ENCODE measurements around the gene GPBP1. TPM values are rescaled to one million over a fixed set of nuclear protein-coding genes. Genes with fewer than 3 reads are reported as not detected.
"Not testable (repeated sequence)": the region's sequence is repeated elsewhere in the genome, so short reads cannot be mapped to it uniquely, and the experiment has no call there.

The GPBP1 gene
- total RNA-seq, 1 donor from 2014 or later: 40.3 TPM

GRCh38 chr5:57177479-57178156 lies 3.8 kb downstream of the GPBP1 start:
- DNase-seq (ENCODE audit: low read depth in 2 of 2): no peak

GRCh38 chr5:57178238-57178637 lies 4.4 kb downstream of the GPBP1 start:
- DNase-seq (ENCODE audit: low read depth in 2 of 2): peak in 1 of 2 donors; percentile 30

- no peak for DNase-seq (ENCODE audit: low read depth in 2 of 2)
Measured at GRCh38 chr5:57179262-57180200, 5.7 kb downstream of the GPBP1 start.

GRCh38 chr5:57181154-57181553 lies 7.3 kb downstream of the GPBP1 start:
- no peak for DNase-seq (ENCODE audit: low read depth in 2 of 2)

GRCh38 chr5:57184322-57184721 lies 10.5 kb downstream of the GPBP1 start:
- no peak for DNase-seq (ENCODE audit: low read depth in 2 of 2)

- no peak for DNase-seq (ENCODE audit: low read depth in 2 of 2)
Measured at GRCh38 chr5:57185313-57185712, 11.5 kb downstream of the GPBP1 start.

- no peak for DNase-seq (ENCODE audit: low read depth in 2 of 2)
Measured at GRCh38 chr5:57186194-57186593, 12.3 kb downstream of the GPBP1 start.

- DNase-seq (ENCODE audit: low read depth in 2 of 2): not testable (repeated sequence)
Measured at GRCh38 chr5:57187977-57188376, 14.1 kb downstream of the GPBP1 start.

- no peak for DNase-seq (ENCODE audit: low read depth in 2 of 2)
Measured at GRCh38 chr5:57189515-57189914, 15.7 kb downstream of the GPBP1 start.

GRCh38 chr5:57190593-57190992 lies 16.7 kb downstream of the GPBP1 start:
- DNase-seq (ENCODE audit: low read depth in 2 of 2): no peak

GRCh38 chr5:57191163-57191562 lies 17.3 kb downstream of the GPBP1 start:
- no peak for DNase-seq (ENCODE audit: low read depth in 2 of 2)

- DNase-seq (ENCODE audit: low read depth in 2 of 2): no peak
Measured at GRCh38 chr5:57191986-57192385, 18.1 kb downstream of the GPBP1 start.

GRCh38 chr5:57192832-57193231 lies 19.0 kb downstream of the GPBP1 start:
- DNase-seq (ENCODE audit: low read depth in 2 of 2): not testable (repeated sequence)

- DNase-seq (ENCODE audit: low read depth in 2 of 2): no peak
Measured at GRCh38 chr5:57193757-57194413, 20.0 kb downstream of the GPBP1 start.

GRCh38 chr5:57194653-57195052 lies 20.8 kb downstream of the GPBP1 start:
- DNase-seq (ENCODE audit: low read depth in 2 of 2): no peak

GRCh38 chr5:57195060-57195459 lies 21.2 kb downstream of the GPBP1 start:
- no peak for DNase-seq (ENCODE audit: low read depth in 2 of 2)

GRCh38 chr5:57199866-57200265 lies 26.0 kb downstream of the GPBP1 start:
- peak in 1 of 2 donors; percentile 7 for DNase-seq (ENCODE audit: low read depth in 2 of 2)

- no peak for DNase-seq (ENCODE audit: low read depth in 2 of 2)
Measured at GRCh38 chr5:57202811-57203210, 29.0 kb downstream of the GPBP1 start.

GRCh38 chr5:57207007-57207653 lies 33.3 kb downstream of the GPBP1 start:
- no peak for DNase-seq (ENCODE audit: low read depth in 2 of 2)

- DNase-seq (ENCODE audit: low read depth in 2 of 2): no peak
Measured at GRCh38 chr5:57207681-57208080, 33.8 kb downstream of the GPBP1 start.

GRCh38 chr5:57209316-57210040 lies 35.6 kb downstream of the GPBP1 start:
- no peak for DNase-seq (ENCODE audit: low read depth in 2 of 2)

Data from dermis microvascular lymphatic vessel endothelial cell (primary cell).